MM.1S (cell line): Measurements from ENCODE around the gene HTR3B.

Source experiments
- CTCF ChIP-seq: fragments of 300-600 bp; sonication (generic); IDR thresholded peaks from 2 replicates; pipeline ENCODE4 v1.5.1; 2016; ENCODE audit warnings: antibody characterized with exemption, low read length, mixed read lengths
- EZH2 ChIP-seq: fragments of 300-600 bp; sonication (generic); optimal IDR thresholded peaks from 2 replicates; pipeline ENCODE3; 2017; ENCODE audit warnings: low read depth, mild to moderate bottlenecking, antibody characterized with exemption, low read length, mixed read lengths
- EZH2phosphoT487 ChIP-seq: fragments of 300-600 bp; sonication (generic); IDR thresholded peaks from 2 replicates; pipeline ENCODE4 v1.6.1; 2018; ENCODE audit warnings: antibody characterized with exemption, low read length

- no peak for TF ChIP-seq CTCF
- TF ChIP-seq EZH2 = no peak
- TF ChIP-seq EZH2phosphoT487 = no peak
These were observed 30.5 kb upstream of the HTR3B start for GRCh38 chr11:113874096-113874495.
